Glutamatergic neuron (in vitro differentiated cells): ENCODE measurements around the gene SMC1B. TPM values are rescaled to one million over a fixed set of nuclear protein-coding genes. Genes with fewer than 3 reads are reported as not detected.

Experiments
- DNase-seq: peaks from one replicate; pipeline ENCODE4 v3.0.0; 2022
- H3K27ac Mint-ChIP-seq: one replicate; pipeline ENCODE4 v1.8.0; 2020; ENCODE audit warnings: mild to moderate bottlenecking, mixed read lengths, inconsistent platforms; ENCODE audit not compliant: unreplicated experiment
- H3K27me3 Mint-ChIP-seq: one replicate; pipeline ENCODE4 v1.8.0; 2020; ENCODE audit warnings: mild to moderate bottlenecking, moderate library complexity, mixed read lengths, inconsistent platforms; ENCODE audit not compliant: unreplicated experiment
- H3K36me3 Mint-ChIP-seq: one replicate; pipeline ENCODE4 v1.8.0; 2020; ENCODE audit warnings: mild to moderate bottlenecking, mixed read lengths, inconsistent platforms; ENCODE audit not compliant: unreplicated experiment
- H3K4me1 Mint-ChIP-seq: one replicate; pipeline ENCODE4 v1.8.0; 2020; ENCODE audit warnings: mild to moderate bottlenecking, low read depth, mixed read lengths, inconsistent platforms; ENCODE audit not compliant: unreplicated experiment
- H3K4me3 Mint-ChIP-seq: one replicate; pipeline ENCODE4 v1.8.0; 2020; ENCODE audit warnings: mild to moderate bottlenecking, mixed read lengths, inconsistent platforms; ENCODE audit not compliant: unreplicated experiment
- H3K9me3 Mint-ChIP-seq: one replicate; pipeline ENCODE4 v1.8.0; 2020; ENCODE audit warnings: mild to moderate bottlenecking, moderate library complexity, mixed read lengths, inconsistent platforms; ENCODE audit not compliant: unreplicated experiment
- CTCF ChIP-seq: fragments of 200-600 bp; sonication (generic); IDR thresholded peaks from one replicate; pipeline ENCODE4 v1.5.0; 2021; ENCODE audit not compliant: partially characterized antibody, unreplicated experiment
- total RNA-seq: library from RNA; stranded (reverse); fragmentation: NEBNext Ultra II Directional; extraction: Animal tissue kit (Norgen Biotek cat#: 25700); gene quantifications from one replicate; pipeline ENCODE4 v1.2.1, GENCODE V29; 2021; ENCODE audit not compliant: unreplicated experiment

The SMC1B gene
- total RNA-seq, 1 donor from 2014 or later, result not detected

- DNase-seq, result no peak
- Mint-ChIP-seq H3K9me3 (no peaks in the 10 kb centered on the region), H3K27me3 (peaks cover 1% of the 10 kb centered on the region), H3K36me3 (no peaks in the 10 kb centered on the region), H3K4me3 (no peak overlapping the region), H3K4me1 (peaks cover 17% of the 10 kb centered on the region), H3K27ac (no peak overlapping the region)
- no peak for TF ChIP-seq CTCF
Measured at GRCh38 chr22:45318168-45318557, 95.2 kb downstream of the SMC1B start.

- H3K36me3 Mint-ChIP-seq, result no peaks in the 10 kb centered on the region
- no peaks in the 10 kb centered on the region for H3K9me3 Mint-ChIP-seq
- no peak overlapping the region for H3K27ac Mint-ChIP-seq
- H3K4me3 Mint-ChIP-seq, result no peak overlapping the region
- no peak for TF ChIP-seq CTCF
- DNase-seq, result peak; percentile 58
- peaks cover 17% of the 10 kb centered on the region for H3K4me1 Mint-ChIP-seq
- peaks cover 1% of the 10 kb centered on the region for H3K27me3 Mint-ChIP-seq
Measured at GRCh38 chr22:45317551-45318167, 95.7 kb downstream of the SMC1B start.

- Mint-ChIP-seq H3K4me3 (no peak overlapping the region), H3K4me1 (peaks cover 17% of the 10 kb centered on the region), H3K27me3 (no peaks in the 10 kb centered on the region), H3K27ac (no peak overlapping the region), H3K36me3 (no peaks in the 10 kb centered on the region), H3K9me3 (no peaks in the 10 kb centered on the region)
- no peak for TF ChIP-seq CTCF
- DNase-seq, result no peak
Measured at GRCh38 chr22:45316796-45317526, 96.4 kb downstream of the SMC1B start.

- H3K27me3 Mint-ChIP-seq, result peaks cover 3% of the 10 kb centered on the region
Measured at GRCh38 chr22:45314786-45315185, 98.6 kb downstream of the SMC1B start.

More at GRCh38 chr22:45314786-45315185, 98.6 kb downstream of the SMC1B start:
- no peak for DNase-seq
- Mint-ChIP-seq H3K4me3 (no peak overlapping the region), H3K4me1 (peaks cover 17% of the 10 kb centered on the region), H3K36me3 (no peaks in the 10 kb centered on the region), H3K27ac (no peak overlapping the region), H3K9me3 (peaks cover 6% of the 10 kb centered on the region)
- no peak for TF ChIP-seq CTCF
